Upper lobe of left lung (tissue), 4 donors: ENCODE measurements around the gene KCNMA1.

ENCODE experiments used
- EP300 ChIP-seq, 4 donors: sonication (generic); formaldehyde crosslinking; IDR thresholded peaks; one replicate each; pipeline ENCODE4 v1.5.1; 2017; ENCODE audit warnings: antibody characterized with exemption in 4 of 4, control low read depth in 2 of 4
- POLR2A ChIP-seq, 4 donors: fragments of 450-650 bp; IDR thresholded peaks; one replicate each; pipeline ENCODE4 v1.5.1; 2016 to 2017; ENCODE audit warnings: antibody characterized with exemption in 4 of 4, mild to moderate bottlenecking in 2 of 4
- TF ChIP-seq, protein P1 (sequence below), 6 experiments: fragments of 450-650 bp in 4 of 6; fragments of 200-600 bp in 2 of 6; sonication (generic) in 2 of 6; IDR thresholded peaks; one replicate each; pipeline ENCODE4 v1.5.1; 2016 to 2019; ENCODE audit warnings: antibody characterized with exemption in 6 of 6

DNA sequence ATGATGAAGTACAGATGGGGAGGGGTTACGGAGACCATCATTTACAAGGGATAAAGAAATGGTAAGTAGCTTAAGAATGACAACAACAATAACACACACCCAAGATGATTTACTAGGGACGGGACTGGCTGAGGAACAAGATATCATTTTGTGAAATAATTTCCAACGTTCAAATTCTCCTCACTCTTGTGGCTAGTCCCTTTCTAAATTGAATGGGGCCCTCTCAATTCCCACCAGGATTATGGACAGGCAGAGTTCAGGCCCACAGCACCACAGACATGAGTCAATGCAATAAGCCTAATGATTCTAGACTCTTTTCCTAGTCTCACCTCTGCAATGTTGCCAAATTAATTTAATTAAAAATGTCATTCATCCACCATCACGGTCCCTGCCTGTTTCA lies 448.1 kb downstream of the KCNMA1 start:
- TF ChIP-seq, protein P1, sequence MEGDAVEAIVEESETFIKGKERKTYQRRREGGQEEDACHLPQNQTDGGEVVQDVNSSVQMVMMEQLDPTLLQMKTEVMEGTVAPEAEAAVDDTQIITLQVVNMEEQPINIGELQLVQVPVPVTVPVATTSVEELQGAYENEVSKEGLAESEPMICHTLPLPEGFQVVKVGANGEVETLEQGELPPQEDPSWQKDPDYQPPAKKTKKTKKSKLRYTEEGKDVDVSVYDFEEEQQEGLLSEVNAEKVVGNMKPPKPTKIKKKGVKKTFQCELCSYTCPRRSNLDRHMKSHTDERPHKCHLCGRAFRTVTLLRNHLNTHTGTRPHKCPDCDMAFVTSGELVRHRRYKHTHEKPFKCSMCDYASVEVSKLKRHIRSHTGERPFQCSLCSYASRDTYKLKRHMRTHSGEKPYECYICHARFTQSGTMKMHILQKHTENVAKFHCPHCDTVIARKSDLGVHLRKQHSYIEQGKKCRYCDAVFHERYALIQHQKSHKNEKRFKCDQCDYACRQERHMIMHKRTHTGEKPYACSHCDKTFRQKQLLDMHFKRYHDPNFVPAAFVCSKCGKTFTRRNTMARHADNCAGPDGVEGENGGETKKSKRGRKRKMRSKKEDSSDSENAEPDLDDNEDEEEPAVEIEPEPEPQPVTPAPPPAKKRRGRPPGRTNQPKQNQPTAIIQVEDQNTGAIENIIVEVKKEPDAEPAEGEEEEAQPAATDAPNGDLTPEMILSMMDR (IDR thresholded peaks at IDR 0.05), result no peak
- no peak for TF ChIP-seq EP300 (IDR thresholded peaks at IDR 0.05)
- no peak for TF ChIP-seq POLR2A (IDR thresholded peaks at IDR 0.05)
